Neuronal stem cell (in vitro differentiated cells): ENCODE measurements around the gene C2orf68.

Source experiments
- DNase-seq: peaks from one replicate; pipeline ENCODE4 v3.0.0-alpha.2; 2013; ENCODE audit warnings: low spot score
- H2AFZ ChIP-seq: one replicate; pipeline ENCODE4 v1.6.1; 2013; ENCODE audit warnings: mild to moderate bottlenecking, low read length, inconsistent platforms
- H2AK5ac ChIP-seq: 2 replicates; pipeline ENCODE4 v1.6.1; 2013; ENCODE audit warnings: low read depth, mild to moderate bottlenecking, inconsistent platforms, low read length, moderate library complexity, mixed read lengths
- H2BK120ac ChIP-seq: 2 replicates; pipeline ENCODE4 v1.6.1; 2013; ENCODE audit warnings: low read depth, mild to moderate bottlenecking, inconsistent platforms, low read length, moderate library complexity, mixed read lengths
- H2BK12ac ChIP-seq: one replicate; pipeline ENCODE4 v1.6.1; 2013; ENCODE audit warnings: low read length, inconsistent platforms
- H2BK15ac ChIP-seq: 2 replicates; pipeline ENCODE4 v1.6.1; 2013; ENCODE audit warnings: mild to moderate bottlenecking, low read length, inconsistent platforms, mixed read lengths
- H2BK5ac ChIP-seq: one replicate; pipeline ENCODE4 v1.6.1; 2013; ENCODE audit warnings: inconsistent platforms, mild to moderate bottlenecking, low read length, moderate library complexity
- H3K14ac ChIP-seq: one replicate; pipeline ENCODE4 v1.6.1; 2013; ENCODE audit warnings: low read length, inconsistent platforms
- H3K18ac ChIP-seq: 2 replicates; pipeline ENCODE4 v1.6.1; 2013; ENCODE audit warnings: low read length, inconsistent platforms
- H3K23ac ChIP-seq: 2 replicates; pipeline ENCODE4 v1.6.1; 2013; ENCODE audit warnings: low read depth, mild to moderate bottlenecking, mixed read lengths, low read length, inconsistent platforms; ENCODE audit not compliant: poor library complexity
- H3K27ac ChIP-seq: replicated peaks from 3 replicates; pipeline ENCODE4 v1.5.1; 2013; ENCODE audit warnings: low read length, inconsistent platforms
- H3K27me3 ChIP-seq, 3 experiments: 2 replicates each; pipeline ENCODE4 v1.6.1; 2013; ENCODE audit warnings: low read length in 3 of 3, mild to moderate bottlenecking in 2 of 3, inconsistent platforms in 1 of 3, low read depth in 1 of 3, mixed read lengths in 1 of 3, moderate library complexity in 1 of 3; ENCODE audit not compliant: control insufficient read depth in 3 of 3, insufficient read depth in 3 of 3
- H3K36me3 ChIP-seq, 2 donors: replicated peaks in 1 of 2; 2 replicates each; pipeline ENCODE4 v1.6.1; 2013; ENCODE audit warnings: low read length in 2 of 2; ENCODE audit not compliant: control insufficient read depth in 2 of 2, insufficient read depth in 2 of 2
- H3K4ac ChIP-seq: 2 replicates; pipeline ENCODE4 v1.6.1; 2013; ENCODE audit warnings: inconsistent platforms, mild to moderate bottlenecking, low read length, moderate library complexity
- H3K4me1 ChIP-seq, 2 donors: 1 replicate in 1 of 2; 2 replicates in 1 of 2; pipeline ENCODE4 v1.6.1; 2013; ENCODE audit warnings: low read length in 2 of 2, low read depth in 1 of 2; ENCODE audit not compliant: control insufficient read depth in 2 of 2, insufficient read depth in 1 of 2
- H3K4me2 ChIP-seq: one replicate; pipeline ENCODE4 v1.6.1; 2013; ENCODE audit warnings: mild to moderate bottlenecking, low read length, inconsistent platforms; ENCODE audit not compliant: insufficient read depth, poor library complexity, severe bottlenecking
- H3K4me3 ChIP-seq, 2 donors: 2 replicates each; pipeline ENCODE4 v1.5.1; 2013; ENCODE audit warnings: low read length in 2 of 2, mild to moderate bottlenecking in 2 of 2, inconsistent platforms in 1 of 2, moderate library complexity in 1 of 2
- H3K79me1 ChIP-seq: one replicate; pipeline ENCODE4 v1.6.1; 2013; ENCODE audit warnings: low read depth, mild to moderate bottlenecking, inconsistent platforms, low read length, moderate library complexity
- H3K9ac ChIP-seq: one replicate; pipeline ENCODE4 v1.6.1; 2013; ENCODE audit warnings: mild to moderate bottlenecking, low read depth, low read length, inconsistent platforms; ENCODE audit not compliant: poor library complexity
- H3K9me3 ChIP-seq, 2 donors: replicated peaks in 1 of 2; 2 replicates each; pipeline versions ENCODE3 to v1.6.1; 2013; ENCODE audit warnings: low read length in 2 of 2, mild to moderate bottlenecking in 2 of 2, inconsistent platforms in 1 of 2, low read depth in 1 of 2, mixed read lengths in 1 of 2, moderate library complexity in 1 of 2; ENCODE audit not compliant: control insufficient read depth in 2 of 2, insufficient read depth in 1 of 2
- H4K8ac ChIP-seq: one replicate; pipeline ENCODE4 v1.6.1; 2013; ENCODE audit warnings: low read depth, mild to moderate bottlenecking, inconsistent platforms, low read length, moderate library complexity
- H4K91ac ChIP-seq: one replicate; pipeline ENCODE4 v1.6.1; 2013; ENCODE audit warnings: low read length, low read depth, mild to moderate bottlenecking, inconsistent platforms; ENCODE audit not compliant: poor library complexity
- WGBS, 2 donors: extraction: QIAGEN DNeasy Blood & Tissue Kit; methylation state at CpG; one replicate each; pipeline ENCODE4 v1.1.7; 2013; ENCODE audit warnings: missing lambda C conversion rate in 2 of 2, mixed read lengths in 1 of 2; ENCODE audit not compliant: insufficient read length in 2 of 2, insufficient replicate concordance in 1 of 2; ENCODE audit errors: extremely low coverage in 2 of 2; 5-methylcytosine and 5-hydroxymethylcytosine counted together

C2orf68 gene

GRCh38 chr2:85653996-85654395, 42.1 kb upstream of the C2orf68 start:
- H3K9me3 ChIP-seq = no peaks in the 10 kb centered on the region
- no peak overlapping the region for H3K23ac ChIP-seq
- no peak overlapping the region for H2BK5ac ChIP-seq
- no peak overlapping the region for H3K14ac ChIP-seq
- H3K4me2 ChIP-seq = no peak overlapping the region
- H3K27ac ChIP-seq = no peak overlapping the region
- no peaks in the 10 kb centered on the region for H3K4me1 ChIP-seq
- no peak overlapping the region for H2BK12ac ChIP-seq
- no peak overlapping the region for H2AK5ac ChIP-seq
- H3K4me3 ChIP-seq = no peak overlapping the region
- H2BK15ac ChIP-seq = no peak overlapping the region
- H2BK120ac ChIP-seq = no peak overlapping the region
- H4K91ac ChIP-seq = no peak overlapping the region
- H3K79me1 ChIP-seq = peaks cover 2% of the 10 kb centered on the region
- H2AFZ ChIP-seq = no peak overlapping the region
- no peak overlapping the region for H3K18ac ChIP-seq
- H3K4ac ChIP-seq = no peak overlapping the region
- H3K27me3 ChIP-seq = no peaks in the 10 kb centered on the region
- no peak overlapping the region for H3K9ac ChIP-seq
- no peak for DNase-seq
- WGBS, 2 donors = no CpG with 5 or more reads among the region's 3 CpGs
- H3K36me3 ChIP-seq = peaks cover 28 to 78% of the 10 kb centered on the region in 2 donors
- no peak overlapping the region for H4K8ac ChIP-seq

GRCh38 chr2:85652056-85652455, 40.2 kb upstream of the C2orf68 start:
- no peak overlapping the region for H3K4me3 ChIP-seq
- no peak overlapping the region for H3K18ac ChIP-seq
- no peak overlapping the region for H2AK5ac ChIP-seq
- H3K4me1 ChIP-seq = no peaks in the 10 kb centered on the region
- no peak overlapping the region for H2AFZ ChIP-seq
- no peaks in the 10 kb centered on the region for H3K27me3 ChIP-seq
- H3K14ac ChIP-seq = no peak overlapping the region
- no peak overlapping the region for H3K9ac ChIP-seq
- no CpG with 5 or more reads among the region's 2 CpGs for WGBS, 2 donors
- no peak for DNase-seq
- no peak overlapping the region for H2BK120ac ChIP-seq
- H3K27ac ChIP-seq = no peak overlapping the region
- no peak overlapping the region for H4K8ac ChIP-seq
- no peak overlapping the region for H3K4ac ChIP-seq
- no peak overlapping the region for H4K91ac ChIP-seq
- peaks cover 0 to 1% of the 10 kb centered on the region in 2 donors for H3K9me3 ChIP-seq
- no peak overlapping the region for H2BK15ac ChIP-seq
- H3K23ac ChIP-seq = no peak overlapping the region
- H3K79me1 ChIP-seq = peaks cover 2% of the 10 kb centered on the region
- H3K36me3 ChIP-seq = peaks cover 44 to 86% of the 10 kb centered on the region in 2 donors
- no peak overlapping the region for H3K4me2 ChIP-seq
- no peak overlapping the region for H2BK12ac ChIP-seq
- H2BK5ac ChIP-seq = no peak overlapping the region

DNA sequence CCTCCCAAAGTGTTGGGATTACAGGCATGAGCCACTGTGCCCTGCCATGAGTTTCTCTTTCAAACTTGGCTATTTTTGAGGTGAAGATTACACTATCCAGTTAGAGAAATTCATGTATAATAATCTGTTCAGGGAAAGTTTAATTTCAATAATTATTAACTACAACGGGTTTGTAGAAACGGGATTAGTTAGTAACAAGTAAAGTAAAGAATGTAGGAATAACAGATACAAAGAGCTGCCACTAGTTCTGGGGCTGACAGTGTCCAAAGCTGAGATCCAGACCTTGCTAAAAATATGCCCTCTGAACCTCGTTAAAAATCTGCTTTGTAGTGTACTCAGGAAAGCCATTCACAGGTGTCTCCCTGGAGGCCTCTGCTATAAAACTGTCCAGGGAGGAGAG, 39.2 kb upstream of the C2orf68 start:
- no peak overlapping the region for H3K4ac ChIP-seq
- H2BK12ac ChIP-seq = no peak overlapping the region
- no peak overlapping the region for H2BK15ac ChIP-seq
- H4K8ac ChIP-seq = no peak overlapping the region
- H3K18ac ChIP-seq = no peak overlapping the region
- DNase-seq = no peak
- WGBS, 2 donors = no CpG with 5 or more reads among the region's 3 CpGs
- no peak overlapping the region for H2AFZ ChIP-seq
- H3K9me3 ChIP-seq = peaks cover 0 to 1% of the 10 kb centered on the region in 2 donors
- H4K91ac ChIP-seq = no peak overlapping the region
- peaks cover 48 to 87% of the 10 kb centered on the region in 2 donors for H3K36me3 ChIP-seq
- H2AK5ac ChIP-seq = no peak overlapping the region
- H3K4me1 ChIP-seq = no peaks in the 10 kb centered on the region
- peaks cover 2% of the 10 kb centered on the region for H3K79me1 ChIP-seq
- no peak overlapping the region for H2BK5ac ChIP-seq
- no peak overlapping the region for H3K23ac ChIP-seq
- H2BK120ac ChIP-seq = no peak overlapping the region
- no peak overlapping the region for H3K4me2 ChIP-seq
- H3K14ac ChIP-seq = no peak overlapping the region
- H3K4me3 ChIP-seq = no peak overlapping the region
- H3K27ac ChIP-seq = no peak overlapping the region
- no peaks in the 10 kb centered on the region for H3K27me3 ChIP-seq
- no peak overlapping the region for H3K9ac ChIP-seq

DNA sequence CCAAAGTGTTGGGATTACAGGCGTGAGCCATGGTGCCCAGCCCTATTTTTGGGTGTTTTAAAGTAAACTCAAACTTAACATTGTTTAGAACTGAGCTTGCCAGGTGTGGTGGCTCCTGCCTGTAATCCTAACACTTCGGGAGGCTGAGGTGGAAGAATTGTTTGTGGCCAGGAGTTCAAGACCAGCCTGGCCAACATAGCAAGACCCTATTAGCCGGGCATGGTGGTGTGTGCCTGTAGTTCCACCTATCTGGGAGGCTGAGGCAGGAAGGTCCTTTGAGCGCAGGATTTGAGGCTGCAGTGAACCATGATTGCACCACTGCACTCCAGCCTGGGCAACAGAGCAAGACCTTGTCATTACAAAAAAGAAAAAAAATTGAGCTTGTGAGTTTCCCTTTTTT, 38.6 kb upstream of the C2orf68 start:
- no peaks in the 10 kb centered on the region for H3K4me1 ChIP-seq
- H3K23ac ChIP-seq = no peak overlapping the region
- H3K27me3 ChIP-seq = no peaks in the 10 kb centered on the region
- H3K18ac ChIP-seq = no peak overlapping the region
- H4K91ac ChIP-seq = peak overlapping the region; percentile 53
- no peak overlapping the region for H2BK15ac ChIP-seq
- no peak overlapping the region for H2BK12ac ChIP-seq
- no CpG with 5 or more reads among the region's 4 CpGs for WGBS, 2 donors
- DNase-seq = no peak
- H3K36me3 ChIP-seq = peaks cover 50 to 87% of the 10 kb centered on the region in 2 donors
- H2BK120ac ChIP-seq = no peak overlapping the region
- H2AFZ ChIP-seq = no peak overlapping the region
- H3K4me2 ChIP-seq = no peak overlapping the region
- H4K8ac ChIP-seq = no peak overlapping the region
- no peak overlapping the region for H3K4ac ChIP-seq
- no peak overlapping the region for H2AK5ac ChIP-seq
- H3K9me3 ChIP-seq = peaks cover 0 to 1% of the 10 kb centered on the region in 2 donors
- no peak overlapping the region for H3K9ac ChIP-seq
- peaks cover 2% of the 10 kb centered on the region for H3K79me1 ChIP-seq
- no peak overlapping the region for H3K4me3 ChIP-seq
- no peak overlapping the region for H3K14ac ChIP-seq
- no peak overlapping the region for H3K27ac ChIP-seq
- no peak overlapping the region for H2BK5ac ChIP-seq
